Lung microvascular endothelial cell (primary cell): Measurements from ENCODE around the gene KCNG1. TPM values are rescaled to one million over a fixed set of nuclear protein-coding genes. Genes with fewer than 3 reads are reported as not detected.

Source experiments
- DNase-seq, 2 donors: peaks; one replicate each; pipeline versions ENCODE4 v3.0.0 to v3.0.0-alpha.2; 2010; ENCODE audit warnings: low read depth in 2 of 2
- total RNA-seq: library from RNA; depleted of rRNA; stranded (reverse); fragments of >200 nt; gene quantifications from 2 replicates; pipeline ENCODE4 v1.2.1, GENCODE V29; 2014

The KCNG1 gene
- total RNA-seq, 1 donor from 2014 or later: 2.2 TPM

- DNase-seq: peak; percentile 61 to 73
Observed at GRCh38 chr20:51014797-51015722, 7.8 kb downstream of the KCNG1 start.

DNA sequence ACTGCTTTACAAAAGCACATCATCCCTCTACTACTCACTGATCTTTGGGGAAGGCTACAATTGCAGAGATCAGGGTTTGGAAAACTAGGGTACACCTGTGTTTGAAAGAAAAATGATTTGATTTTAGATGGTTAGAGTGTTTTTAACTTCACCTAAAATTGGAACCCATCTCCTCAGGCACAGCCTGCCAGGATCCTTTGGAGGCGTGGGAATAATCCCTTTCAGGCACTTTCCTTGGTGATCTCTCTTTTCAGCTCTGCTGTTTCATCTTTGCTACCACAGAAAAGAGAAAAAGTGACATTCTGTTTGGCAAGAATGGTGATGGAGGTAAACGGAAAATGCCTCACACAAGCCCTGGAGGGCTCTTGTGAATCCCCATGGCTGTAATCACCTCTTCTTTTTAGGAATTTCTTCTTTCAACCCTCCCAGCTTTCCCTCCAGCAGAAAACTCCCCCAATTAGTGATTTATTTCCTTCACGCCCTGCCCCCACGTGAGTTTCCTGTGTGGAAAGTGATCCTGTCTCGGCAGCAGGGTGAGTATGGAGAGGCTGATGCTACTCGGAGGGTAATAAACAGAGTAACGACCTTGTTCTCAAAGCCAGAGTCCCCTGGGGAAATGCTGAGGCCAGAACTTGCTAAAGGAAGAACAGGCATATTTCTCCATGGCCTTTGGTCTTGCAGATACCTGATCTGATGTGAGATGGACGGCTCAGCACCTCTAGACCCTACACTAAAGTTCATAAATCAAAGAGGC is 9.2 kb downstream of the KCNG1 start:
- DNase-seq: no peak

GRCh38 chr20:51012357-51012756 is 10.6 kb downstream of the KCNG1 start:
- DNase-seq: no peak

DNA sequence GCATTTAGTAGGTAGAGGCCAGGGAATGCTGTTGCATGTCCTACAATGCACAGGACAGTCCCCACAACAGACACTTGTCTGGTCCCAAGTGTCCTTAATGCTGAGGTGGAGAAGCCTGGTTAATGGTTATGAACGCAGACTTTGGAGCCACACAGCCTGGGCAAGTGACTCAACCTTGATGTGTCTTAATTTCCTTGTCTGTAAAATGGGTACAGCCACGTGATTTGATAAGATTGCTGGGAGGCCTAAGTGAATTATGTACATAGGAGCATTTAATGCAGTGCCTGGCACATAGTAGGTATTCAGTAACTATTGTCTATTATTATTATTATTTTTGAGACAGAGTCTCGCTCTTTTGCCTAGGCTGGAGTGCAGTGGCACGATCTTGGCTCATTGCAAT is 11.4 kb downstream of the KCNG1 start:
- DNase-seq: no peak

DNA sequence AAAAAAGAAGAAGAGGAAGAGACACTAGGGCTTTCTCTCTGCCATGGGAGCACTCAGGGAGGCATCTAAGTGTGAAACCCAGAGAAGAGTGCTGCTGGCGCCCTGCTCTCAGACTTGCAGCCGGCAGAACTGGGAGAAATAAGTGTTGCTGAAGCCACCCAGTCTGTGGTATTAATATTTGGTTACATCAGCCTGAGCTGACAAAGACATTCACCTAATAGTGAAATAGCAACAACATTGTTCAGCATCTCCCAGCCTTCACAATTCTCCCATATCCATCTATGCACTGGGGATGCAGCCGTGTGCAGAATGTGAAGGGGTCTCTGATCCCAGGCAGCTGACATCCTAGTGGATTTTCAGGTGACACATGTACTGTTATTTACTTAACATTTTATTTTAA is 12.0 kb downstream of the KCNG1 start:
- no peak for DNase-seq

- no peak for DNase-seq
Observed at GRCh38 chr20:51010043-51010365, 12.9 kb downstream of the KCNG1 start.

- no peak for DNase-seq
Observed at GRCh38 chr20:51009303-51010042, 13.4 kb downstream of the KCNG1 start.

- DNase-seq: no peak
Observed at GRCh38 chr20:51008718-51009117, 14.2 kb downstream of the KCNG1 start.

DNA sequence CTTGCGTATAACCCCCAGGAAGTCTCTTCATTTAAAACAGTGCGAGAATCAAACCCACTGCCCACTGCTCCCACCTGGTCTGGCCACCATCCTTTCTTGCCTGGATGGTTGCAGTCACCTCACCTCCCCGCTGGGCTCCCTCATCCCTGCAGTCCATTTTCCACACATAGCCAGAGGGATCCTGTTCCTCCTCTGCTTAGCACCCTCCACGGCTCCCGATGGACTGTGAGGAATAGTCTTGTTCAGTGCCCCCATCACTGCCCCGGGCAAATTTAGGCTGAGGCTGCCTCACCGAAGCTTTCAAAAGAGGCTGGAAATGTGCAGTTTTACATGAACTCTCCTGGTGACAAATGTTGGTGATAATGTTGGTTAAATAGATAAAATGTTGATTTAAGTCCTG is 17.7 kb downstream of the KCNG1 start:
- no peak for DNase-seq

- DNase-seq: no peak
Observed at GRCh38 chr20:51004781-51005180, 18.1 kb downstream of the KCNG1 start.

GRCh38 chr20:51004305-51004727 is 18.6 kb downstream of the KCNG1 start:
- DNase-seq: no peak

DNA sequence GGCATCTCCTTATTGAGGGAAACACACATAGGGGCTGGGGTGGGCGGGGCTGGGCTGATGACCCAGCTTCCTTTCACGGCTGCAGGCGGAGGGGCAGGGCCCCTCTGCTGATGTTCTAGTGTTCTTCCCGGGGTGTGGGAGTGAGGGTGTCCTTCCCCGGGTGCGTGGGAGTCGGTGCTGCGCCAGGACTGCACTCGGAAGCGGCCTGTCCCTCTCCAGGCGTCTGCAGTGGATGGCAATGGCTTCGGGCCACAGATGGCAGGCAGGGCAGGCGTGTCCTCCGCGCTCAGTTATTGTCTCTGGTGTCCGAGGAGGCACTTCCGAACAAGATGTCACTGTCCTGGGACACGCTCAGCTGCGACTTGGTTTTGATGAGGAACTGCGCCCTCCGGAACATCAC is 19.2 kb downstream of the KCNG1 start:
- DNase-seq: no peak

- no peak for DNase-seq
Observed at GRCh38 chr20:51002633-51003032, 20.3 kb downstream of the KCNG1 start.

DNA sequence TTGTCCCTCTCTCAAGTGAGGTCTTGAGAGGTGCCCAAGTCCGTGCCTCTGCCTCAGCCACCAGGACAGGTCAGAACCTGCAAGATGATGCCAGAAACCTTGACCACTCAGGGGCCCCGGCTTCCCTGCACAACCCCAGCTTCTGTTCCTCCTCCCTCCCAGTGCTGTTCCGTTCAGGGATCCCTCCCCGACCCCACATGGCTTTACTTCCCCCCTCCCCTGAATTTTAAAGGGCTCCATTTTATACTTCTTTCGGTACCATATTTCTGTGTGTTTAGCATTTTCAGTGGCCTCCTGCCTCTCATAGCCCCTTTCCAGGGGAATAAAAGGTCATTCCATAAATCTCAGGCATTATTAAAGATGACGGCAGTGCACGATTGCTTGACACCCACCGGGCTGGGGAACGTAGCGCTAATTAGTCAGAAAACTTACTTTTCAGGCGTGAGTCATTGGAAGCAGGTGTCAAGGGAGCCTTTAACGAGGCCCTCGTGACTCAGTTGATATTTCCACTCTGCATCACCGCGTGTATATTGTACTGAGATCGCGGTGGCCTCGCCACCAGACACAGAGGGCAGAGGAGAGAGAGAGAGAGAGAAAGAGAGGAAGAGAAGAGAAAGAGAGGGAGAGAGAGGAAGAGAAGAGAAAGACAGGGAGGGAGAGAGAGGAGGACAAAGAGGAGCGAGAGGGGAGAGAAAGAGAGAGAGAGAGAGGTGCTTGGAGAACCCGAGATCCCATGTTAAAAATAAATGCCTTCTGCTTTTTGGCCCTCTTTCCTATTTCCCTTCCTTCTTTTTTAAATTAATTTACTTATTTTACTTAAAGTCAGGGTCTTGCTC is 21.3 kb downstream of the KCNG1 start:
- DNase-seq: no peak

DNA sequence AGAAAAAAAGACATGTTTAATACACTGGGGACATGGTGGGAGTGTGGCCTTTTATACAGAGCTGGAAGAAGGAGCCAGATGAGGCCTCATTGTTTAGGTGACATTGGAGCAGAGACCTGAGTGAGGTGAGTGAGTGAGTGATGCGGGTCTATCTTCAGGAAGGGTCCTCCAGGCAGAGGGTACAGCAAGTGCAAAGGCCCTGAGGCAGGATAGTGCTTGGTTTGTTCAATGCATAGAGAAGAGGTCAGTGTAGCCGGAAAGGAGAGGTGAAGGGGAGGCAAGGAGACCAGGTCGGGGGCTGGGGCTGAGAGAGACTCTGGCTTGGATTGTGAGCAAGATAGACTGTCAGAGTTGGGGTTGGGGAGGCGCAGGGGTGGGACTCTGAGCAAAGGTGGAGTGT is 23.6 kb downstream of the KCNG1 start:
- no peak for DNase-seq

DNA sequence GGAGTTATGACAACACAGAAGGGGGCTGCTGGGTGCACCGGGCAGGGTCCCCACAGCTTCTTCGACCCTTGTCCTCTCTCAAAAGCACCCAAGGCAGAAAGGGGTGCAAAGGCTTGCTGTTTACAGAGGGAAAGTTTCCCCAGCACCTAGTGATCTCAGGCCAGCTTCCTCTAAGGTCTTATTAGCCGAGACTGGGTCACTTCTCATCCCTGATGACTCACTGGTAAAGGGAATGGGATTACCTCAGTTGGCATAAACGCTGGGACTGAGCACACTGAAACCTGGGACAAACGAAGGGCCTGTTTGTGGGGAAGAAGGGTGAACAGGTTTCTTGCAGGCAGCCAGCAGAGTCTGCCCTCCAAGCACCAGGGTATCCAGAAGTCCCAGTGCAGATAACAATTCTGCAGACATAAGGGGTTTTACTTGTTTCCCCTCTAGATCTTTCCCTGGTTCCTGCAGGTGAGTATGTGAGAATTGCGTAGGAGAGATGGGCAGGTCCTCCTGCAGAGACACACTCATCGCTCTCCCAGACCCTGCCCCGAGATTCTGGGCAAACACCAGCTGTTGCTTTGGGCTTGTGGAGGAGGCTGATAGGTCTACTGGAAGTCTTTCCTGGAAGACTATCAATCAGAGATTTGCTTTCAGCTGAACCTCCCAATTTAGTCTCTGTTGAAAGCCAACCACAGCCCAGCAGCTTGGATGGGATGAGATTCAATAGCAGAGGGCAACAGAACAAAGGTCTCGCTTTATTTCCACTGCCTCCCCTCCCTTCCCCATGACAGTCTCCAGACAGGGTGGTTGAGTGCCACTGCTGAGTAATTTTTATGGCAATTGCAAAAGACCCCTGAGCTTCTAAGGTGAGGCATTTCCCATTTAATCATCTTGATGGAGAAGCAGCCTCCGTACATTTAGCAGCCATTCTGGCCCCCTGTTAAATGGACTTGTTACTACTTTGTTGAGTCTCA is 25.7 kb downstream of the KCNG1 start:
- peak in 1 of 2 donors; percentile 51 for DNase-seq

DNA sequence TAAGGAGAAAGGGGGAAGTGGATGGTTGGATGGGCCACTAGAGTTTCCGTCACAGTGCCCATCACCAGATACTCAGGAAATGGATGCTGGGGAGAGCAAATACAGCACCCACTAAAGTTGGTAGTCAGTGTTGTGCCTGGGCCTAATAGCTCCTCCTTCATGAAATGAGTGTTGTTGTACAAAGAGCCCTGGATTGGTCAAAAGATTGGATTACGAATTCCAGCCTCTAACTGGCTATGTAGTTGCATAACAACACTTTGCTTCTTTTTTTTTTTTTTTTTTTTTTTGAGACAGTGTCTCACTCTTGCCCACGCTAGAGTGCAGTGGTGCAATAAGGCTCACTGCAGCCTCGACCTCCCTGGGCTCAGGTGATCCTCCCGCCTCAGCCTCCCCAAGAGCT is 27.4 kb downstream of the KCNG1 start:
- no peak for DNase-seq

DNA sequence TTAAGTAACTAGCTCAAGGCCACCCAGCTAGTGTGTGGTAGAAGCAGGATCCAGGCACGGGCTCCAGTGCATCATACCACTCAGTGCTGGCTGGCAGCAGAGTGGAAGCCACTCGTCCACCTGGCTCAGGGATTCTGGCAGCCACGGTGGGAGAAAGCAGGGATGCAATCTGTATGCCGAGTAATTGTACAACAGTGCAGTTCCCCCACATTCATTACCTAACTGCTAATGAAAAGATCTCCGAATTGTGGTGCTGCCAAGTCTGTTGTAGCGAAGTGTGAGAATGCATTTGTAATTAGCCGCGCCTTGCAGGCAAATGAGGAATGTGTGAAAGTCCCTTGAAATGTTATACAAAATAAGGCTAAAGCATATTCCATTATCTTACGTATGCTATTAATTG is 29.0 kb downstream of the KCNG1 start:
- DNase-seq: no peak

DNA sequence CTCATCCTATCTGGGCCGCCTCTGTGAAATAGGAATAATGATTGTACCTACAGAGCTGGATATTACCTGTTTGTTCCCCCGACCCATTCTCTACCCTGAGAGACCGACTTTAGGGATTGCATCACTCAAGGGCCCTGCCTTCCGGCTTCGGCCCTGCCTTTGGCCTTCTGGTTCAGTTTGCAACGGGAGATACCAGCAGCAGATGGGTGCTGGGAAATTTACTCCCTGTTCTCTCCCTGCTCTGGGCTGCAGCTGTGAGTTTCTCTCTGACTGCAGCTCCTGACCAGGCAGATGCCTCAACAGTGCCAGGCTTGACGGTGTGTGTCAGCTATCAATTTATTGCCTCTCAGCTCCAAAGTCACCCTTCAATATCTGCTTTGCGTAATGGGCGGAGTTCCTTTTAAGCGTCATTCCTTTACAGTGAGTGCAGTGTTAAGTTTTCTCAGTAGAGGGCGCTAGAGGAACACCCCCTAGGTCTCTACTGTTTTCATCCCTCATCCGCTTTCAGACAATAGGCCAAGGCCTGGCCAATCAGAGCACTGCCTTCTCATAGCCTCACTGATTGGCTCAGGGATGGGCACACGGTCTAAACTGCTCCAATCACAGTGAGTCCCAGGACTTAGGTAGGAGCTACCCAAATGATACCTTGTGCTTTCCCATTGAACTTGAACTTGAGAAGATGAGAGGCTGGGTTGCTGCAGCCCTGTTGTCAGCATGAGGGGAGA is 30.0 kb downstream of the KCNG1 start:
- DNase-seq: peak; percentile 66 to 78
